Amygdala (tissue), 56 donors: ENCODE results near the gene FBP2.
"Not testable (repeated sequence)": the region's sequence is repeated elsewhere in the genome, so short reads cannot be mapped to it uniquely, and the experiment has no call there.

ENCODE experiments used
- DNase-seq, 56 donors: peaks; one replicate each; lab custom pipeline; 2025; lab: John Stamatoyannopoulos, UW

Gene FBP2

GRCh38 chr9:94566550-94566949 is 27.1 kb downstream of the FBP2 start:
- DNase-seq = no peak

- not testable (repeated sequence) for DNase-seq
Measured at GRCh38 chr9:94564279-94564678, 29.3 kb downstream of the FBP2 start.

- DNase-seq = no peak
Measured at GRCh38 chr9:94563548-94563947, 30.1 kb downstream of the FBP2 start.

- DNase-seq = no peak
Measured at GRCh38 chr9:94560237-94560636, 33.4 kb downstream of the FBP2 start.

- no peak for DNase-seq
Measured at GRCh38 chr9:94557376-94557775, 36.2 kb downstream of the FBP2 start.

- no peak for DNase-seq
Measured at GRCh38 chr9:94554439-94555331, 38.9 kb downstream of the FBP2 start, which contains the start of gene PCAT7. Gene PCAT7, plus strand, starts transcription at chr9:94555083.

- no peak for DNase-seq
Measured at GRCh38 chr9:94554078-94554438, 39.6 kb downstream of the FBP2 start.

- no peak for DNase-seq
Measured at GRCh38 chr9:94553029-94553938, 40.3 kb downstream of the FBP2 start.

GRCh38 chr9:94545940-94546339 is 47.7 kb downstream of the FBP2 start:
- no peak for DNase-seq

- DNase-seq = not testable (repeated sequence)
Measured at GRCh38 chr9:94544335-94544734, 49.3 kb downstream of the FBP2 start.

- no peak for DNase-seq
Measured at GRCh38 chr9:94538908-94539307, 54.7 kb downstream of the FBP2 start.

GRCh38 chr9:94534901-94535300 is 58.7 kb downstream of the FBP2 start:
- DNase-seq = no peak

GRCh38 chr9:94533601-94534000 is 60.0 kb downstream of the FBP2 start:
- DNase-seq = no peak

GRCh38 chr9:94533155-94533554 is 60.5 kb downstream of the FBP2 start:
- no peak for DNase-seq

- no peak for DNase-seq
Measured at GRCh38 chr9:94528886-94529285, 64.7 kb downstream of the FBP2 start.

- no peak for DNase-seq
Measured at GRCh38 chr9:94526951-94527350, 66.7 kb downstream of the FBP2 start.

GRCh38 chr9:94526271-94526670 is 67.4 kb downstream of the FBP2 start:
- no peak for DNase-seq

- DNase-seq = no peak
Measured at GRCh38 chr9:94525396-94526035, 68.1 kb downstream of the FBP2 start.

GRCh38 chr9:94517254-94517653 is 76.4 kb downstream of the FBP2 start:
- no peak for DNase-seq

GRCh38 chr9:94514722-94515121 is 78.9 kb downstream of the FBP2 start:
- DNase-seq = no peak

GRCh38 chr9:94511955-94512265 is 81.7 kb downstream of the FBP2 start:
- DNase-seq = no peak
